ENCODE results near the gene MYO7B. TPM values are rescaled to one million over a fixed set of nuclear protein-coding genes. Genes with fewer than 3 reads are reported as not detected.
"Not testable (repeated sequence)": the region's sequence is repeated elsewhere in the genome, so short reads cannot be mapped to it uniquely, and the experiment has no call there.

The MYO7B gene
- total and polyA plus RNA-seq, 2 donors (not counting 1 experiment from before 2014, with no cell fraction given), result 5.0 to 68.2 TPM

DNA sequence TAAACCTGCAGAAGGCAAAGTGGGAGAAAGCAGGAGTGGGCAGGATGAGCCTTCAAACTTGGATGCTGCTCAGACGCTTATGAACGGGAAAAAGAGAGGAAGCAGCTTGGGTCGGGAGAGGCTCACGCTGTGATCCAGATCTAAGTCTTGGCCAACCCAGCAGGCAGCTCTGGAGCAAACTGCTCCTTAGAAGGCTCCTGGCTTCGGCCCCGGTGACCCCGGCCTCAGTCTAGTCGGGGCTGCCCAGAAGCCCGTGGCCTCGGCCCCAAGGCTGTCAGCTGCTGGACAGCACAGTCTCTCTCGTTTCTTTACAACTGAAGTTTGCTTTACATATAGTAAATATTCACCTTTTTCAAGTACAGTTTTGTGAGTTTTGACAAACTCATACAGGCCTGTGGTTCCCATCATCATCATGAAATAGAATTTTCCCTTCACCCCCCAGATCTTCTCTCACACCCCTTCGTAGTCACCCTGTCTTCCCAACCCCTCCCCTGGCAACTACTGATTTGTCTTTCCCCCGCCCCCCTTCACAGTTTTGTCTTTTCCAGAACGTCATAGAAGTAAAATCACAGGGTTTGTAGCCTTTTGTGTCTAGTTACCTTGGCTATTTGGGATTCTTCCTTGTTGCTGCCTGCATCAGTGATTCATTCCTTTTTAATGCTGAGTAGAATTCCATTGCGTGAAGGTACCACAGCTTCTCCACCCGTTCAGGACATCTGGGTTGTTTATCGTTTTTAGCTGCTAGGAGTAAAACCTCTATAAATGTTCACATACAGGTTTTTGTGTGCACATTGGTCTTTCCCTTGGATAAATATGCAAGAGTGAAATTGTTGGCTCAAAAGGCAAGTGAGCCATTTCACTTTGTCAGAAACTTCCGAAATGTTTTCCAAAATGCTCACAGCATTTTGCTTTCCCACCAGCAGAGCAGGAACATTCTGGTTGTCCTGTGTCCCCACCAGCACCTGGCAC lies 35.1 kb downstream of the MYO7B start:
- Histone ChIP-seq H3K27me3 (replicated peaks in 1 of 4; ENCODE audit: control extremely low read depth in 1 of 4, control insufficient read depth in 3 of 4, insufficient read depth in 4 of 4, low read length in 3 of 4) (no peaks in the 10 kb centered on the region), H3K9me3 (ENCODE audit: control extremely low read depth in 1 of 3, control insufficient read depth in 2 of 3, insufficient read depth in 1 of 3, low read length in 2 of 3) (no peaks in the 10 kb centered on the region), H3K9ac (ENCODE audit: low read length) (no peak overlapping the region), H2AFZ (ENCODE audit: insufficient read depth, low read depth, low read length, poor library complexity, severe bottlenecking) (no peak overlapping the region), H3K79me2 (ENCODE audit: control insufficient read depth, insufficient read depth, low read length) (no peaks in the 10 kb centered on the region), H3K4me1 (ENCODE audit: control insufficient read depth in 2 of 2, insufficient read depth in 2 of 2, low read length in 2 of 2) (peaks cover 12% of the 10 kb centered on the region in 2 donors), H3K36me3 (replicated peaks in 1 of 2; ENCODE audit: control extremely low read depth in 1 of 2, control insufficient read depth in 1 of 2, extremely low read depth in 1 of 2, insufficient read depth in 2 of 2, low read length in 1 of 2) (no peaks in the 10 kb centered on the region), H4K20me1 (ENCODE audit: control insufficient read depth, insufficient read depth, low read length, poor library complexity, severe bottlenecking) (no peaks in the 10 kb centered on the region), H3K4me3 (ENCODE audit: control extremely low read depth in 1 of 5, extremely low read depth in 1 of 5, insufficient read depth in 1 of 5, low read depth in 2 of 5, low read length in 4 of 5) (no peak overlapping the region), H3K27ac (ENCODE audit: low read length in 2 of 2) (no peak overlapping the region), H3K4me2 (replicated peaks; ENCODE audit: low read depth, low read length, poor library complexity, severe bottlenecking) (no peak overlapping the region)
- CTCF ChIA-PET, result interaction anchor here (1.0 kb wide), 1 partner anchor 21 kb away, joined by 3 read pairs; no protein-coding TSS in a partner anchor
- ATAC-seq (ENCODE audit: low read depth) (no peak), DNase-seq (peak; percentile 2)
- intact Hi-C loops (cut with micrococcal nuclease), result no loop called here
- WGBS (ENCODE audit: insufficient coverage), result 83% methylated on average over 14 of the region's 18 CpGs
- Mint-ChIP-seq H3K9me3 (ENCODE audit: insufficient read depth) (no peaks in the 10 kb centered on the region), H3K27me3 (no peaks in the 10 kb centered on the region), H3K27ac (no peak overlapping the region), H3K4me1 (peaks cover 26% of the 10 kb centered on the region), H3K4me3 (no peak overlapping the region)
- POLR2A ChIA-PET, result no interaction called here
- TF ChIP-seq CTCF (IDR thresholded peaks at IDR 0.05) (no peak), EZH2 (IDR thresholded peaks at IDR 0.05; ENCODE audit: borderline replicate concordance, insufficient read depth, low read depth, low read length, poor library complexity, severe bottlenecking) (no peak)

GRCh38 chr2:127572352-127572751 lies 36.9 kb downstream of the MYO7B start:
- H3K27me3 ChIP-seq (replicated peaks in 1 of 4; ENCODE audit: control extremely low read depth in 1 of 4, control insufficient read depth in 3 of 4, insufficient read depth in 4 of 4, low read length in 3 of 4); DNase-seq; POLR2A ChIA-PET; H3K4me2 ChIP-seq (replicated peaks; ENCODE audit: low read depth, low read length, poor library complexity, severe bottlenecking); H3K4me3 Mint-ChIP-seq; H3K27me3 Mint-ChIP-seq; ATAC-seq (ENCODE audit: low read depth); intact Hi-C loops (cut with micrococcal nuclease); H3K4me3 ChIP-seq (ENCODE audit: control extremely low read depth in 1 of 5, extremely low read depth in 1 of 5, insufficient read depth in 1 of 5, low read depth in 2 of 5, low read length in 4 of 5); H3K9me3 ChIP-seq (ENCODE audit: control extremely low read depth in 1 of 3, control insufficient read depth in 2 of 3, insufficient read depth in 1 of 3, low read length in 2 of 3); H3K36me3 ChIP-seq (replicated peaks in 1 of 2; ENCODE audit: control extremely low read depth in 1 of 2, control insufficient read depth in 1 of 2, extremely low read depth in 1 of 2, insufficient read depth in 2 of 2, low read length in 1 of 2); H3K9ac ChIP-seq (ENCODE audit: low read length); H3K27ac ChIP-seq (ENCODE audit: low read length in 2 of 2); H3K27ac Mint-ChIP-seq; H4K20me1 ChIP-seq (ENCODE audit: control insufficient read depth, insufficient read depth, low read length, poor library complexity, severe bottlenecking); H2AFZ ChIP-seq (ENCODE audit: insufficient read depth, low read depth, low read length, poor library complexity, severe bottlenecking); H3K9me3 Mint-ChIP-seq (ENCODE audit: insufficient read depth); CTCF ChIA-PET; H3K79me2 ChIP-seq (ENCODE audit: control insufficient read depth, insufficient read depth, low read length): not testable (repeated sequence)
- H3K4me1 Mint-ChIP-seq, result peaks cover 42% of the 10 kb centered on the region
- H3K4me1 ChIP-seq (ENCODE audit: control insufficient read depth in 2 of 2, insufficient read depth in 2 of 2, low read length in 2 of 2), result peaks cover 29 to 30% of the 10 kb centered on the region in 2 donors
- 84% methylated on average over 2 of the region's 2 CpGs for WGBS (ENCODE audit: insufficient coverage)

Data from B cell (primary cell).